Fibroblast of villous mesenchyme (primary cell): ENCODE measurements around the gene NIPAL3. TPM values are rescaled to one million over a fixed set of nuclear protein-coding genes. Genes with fewer than 3 reads are reported as not detected.

Source experiments
- DNase-seq: peaks from one replicate; pipeline ENCODE4 v3.0.0-alpha.2; 2010; ENCODE audit warnings: low read depth
- H3K4me3 ChIP-seq: 2 replicates; pipeline ENCODE4 v1.5.1; 2011; ENCODE audit warnings: low read depth, mild to moderate bottlenecking, low read length
- CTCF ChIP-seq: IDR thresholded peaks from 2 replicates; pipeline ENCODE4 v1.5.1; 2012; ENCODE audit warnings: low read depth, mild to moderate bottlenecking, low read length; ENCODE audit not compliant: insufficient read depth
- total RNA-seq: library from RNA; depleted of rRNA; stranded (reverse); fragments of >200 nt; gene quantifications from 2 replicates; pipeline ENCODE4 v1.2.3, GENCODE V29; 2012

The NIPAL3 gene
- total RNA-seq, 1 donor = 81.2 TPM

- TF ChIP-seq CTCF = no peak
- no peak for DNase-seq
- H3K4me3 ChIP-seq = no peak overlapping the region
Observed at GRCh38 chr1:24374891-24375786, 40.5 kb upstream of the NIPAL3 start.

GRCh38 chr1:24379733-24380315 lies 35.8 kb upstream of the NIPAL3 start:
- peak; percentile 35 for DNase-seq
- no peak for TF ChIP-seq CTCF
- no peak overlapping the region for H3K4me3 ChIP-seq

GRCh38 chr1:24380508-24380907 lies 35.1 kb upstream of the NIPAL3 start:
- no peak overlapping the region for H3K4me3 ChIP-seq
- no peak for TF ChIP-seq CTCF
- DNase-seq = no peak

- DNase-seq = no peak
- no peak for TF ChIP-seq CTCF
- no peak overlapping the region for H3K4me3 ChIP-seq
Observed at GRCh38 chr1:24381256-24381655, 34.3 kb upstream of the NIPAL3 start.

GRCh38 chr1:24382165-24382577 lies 33.4 kb upstream of the NIPAL3 start:
- no peak for TF ChIP-seq CTCF
- DNase-seq = no peak
- no peak overlapping the region for H3K4me3 ChIP-seq

GRCh38 chr1:24383381-24383940 lies 32.1 kb upstream of the NIPAL3 start:
- no peak overlapping the region for H3K4me3 ChIP-seq
- DNase-seq = no peak
- no peak for TF ChIP-seq CTCF
